SK-N-SH (cell line): ENCODE measurements around the gene ENOX1. TPM values are rescaled to one million over a fixed set of nuclear protein-coding genes. Genes with fewer than 3 reads are reported as not detected.

Experiments used
- CTCF ChIA-PET: fragments of 300-600, 350-600 bp; formaldehyde crosslinking; extraction: SDS; loops from one replicate; lab custom pipeline; 2021; lab: Yijun Ruan, JAX
- POLR2A ChIA-PET: fragments of 350-600 bp; sonication (Branson Sonifier 250); formaldehyde crosslinking; extraction: SDS; loops from one replicate; lab custom pipeline; 2020; ENCODE audit warnings: antibody characterized with exemption, inconsistent platforms; lab: Yijun Ruan, JAX
- DNase-seq: peaks from one replicate; pipeline ENCODE4 v3.0.0; 2012
- H2AFZ ChIP-seq: fragments of 200-600 bp; sonication (generic); 2 replicates; pipeline ENCODE4 v1.8.1; 2016; ENCODE audit warnings: antibody characterized with exemption, mild to moderate bottlenecking, low read depth
- H3F3A ChIP-seq: fragments of 200-600 bp; sonication (generic); replicated peaks from 2 replicates; pipeline ENCODE3; 2016; ENCODE audit warnings: antibody characterized with exemption, mild to moderate bottlenecking; ENCODE audit not compliant: insufficient read depth
- H3K27ac ChIP-seq, 2 experiments: fragments of 200-500 bp in 1 of 2; fragments of 200-600 bp in 1 of 2; sonication (Bioruptor generic) in 1 of 2; sonication (generic), shearing (Covaris generic) in 1 of 2; 2 replicates each; pipeline versions ENCODE4 v1.5.1 to v1.6.1; 2014 to 2016; ENCODE audit warnings: low read depth in 2 of 2, inconsistent platforms in 1 of 2, low read length in 1 of 2, mild to moderate bottlenecking in 1 of 2, mixed read lengths in 1 of 2
- H3K27me3 ChIP-seq: fragments of 200-600 bp; sonication (generic), shearing (Covaris generic); 2 replicates; pipeline ENCODE4 v1.6.1; 2016; ENCODE audit warnings: mixed run types; ENCODE audit not compliant: insufficient read depth
- H3K36me3 ChIP-seq, 2 experiments: fragments of 200-500 bp in 1 of 2; fragments of 200-600 bp in 1 of 2; sonication (Bioruptor generic) in 1 of 2; sonication (generic) in 1 of 2; replicated peaks in 1 of 2; 2 replicates each; pipeline versions ENCODE3 to v1.5.1; 2014 to 2016; ENCODE audit warnings: low read length in 1 of 2, mild to moderate bottlenecking in 1 of 2; ENCODE audit not compliant: insufficient read depth in 2 of 2, control insufficient read depth in 1 of 2
- H3K4me1 ChIP-seq, 2 experiments: fragments of 200-500 bp in 1 of 2; fragments of 200-600 bp in 1 of 2; sonication (Bioruptor generic) in 1 of 2; sonication (generic), shearing (Covaris generic) in 1 of 2; 2 replicates each; pipeline versions ENCODE4 v1.5.1 to v1.6.1; 2014 to 2016; ENCODE audit warnings: low read depth in 1 of 2, low read length in 1 of 2, mixed run types in 1 of 2; ENCODE audit not compliant: insufficient read depth in 2 of 2, control insufficient read depth in 1 of 2
- H3K4me2 ChIP-seq: fragments of 200-600 bp; sonication (generic), shearing (Covaris generic); 2 replicates; pipeline ENCODE4 v1.6.1; 2017; ENCODE audit warnings: mixed run types
- H3K4me3 ChIP-seq, 2 experiments: fragments of 200-500 bp in 1 of 2; fragments of 200-600 bp in 1 of 2; sonication (Bioruptor generic) in 1 of 2; sonication (generic), shearing (Covaris generic) in 1 of 2; 2 replicates each; pipeline versions ENCODE4 v1.5.1 to v1.8.1; 2014 to 2016; ENCODE audit warnings: low read depth in 2 of 2, inconsistent platforms in 1 of 2, low read length in 1 of 2, mild to moderate bottlenecking in 1 of 2, mixed read lengths in 1 of 2, moderate library complexity in 1 of 2
- H3K79me2 ChIP-seq: fragments of 200-600 bp; sonication (generic); 2 replicates; pipeline ENCODE4 v1.8.1; 2017; ENCODE audit warnings: mild to moderate bottlenecking; ENCODE audit not compliant: insufficient read depth
- H3K9ac ChIP-seq: fragments of 200-600 bp; sonication (generic); 2 replicates; pipeline ENCODE4 v1.6.1; 2017; ENCODE audit warnings: mixed run types
- H3K9me2 ChIP-seq: fragments of 200-600 bp; sonication (generic); 2 replicates; pipeline ENCODE4 v1.6.1; 2017; ENCODE audit warnings: mixed run types
- H3K9me3 ChIP-seq: fragments of 200-600 bp; sonication (generic); 2 replicates; pipeline ENCODE4 v1.6.1; 2017; ENCODE audit warnings: mixed run types, mild to moderate bottlenecking, moderate library complexity
- H4K20me1 ChIP-seq: fragments of 200-600 bp; sonication (generic); 2 replicates; pipeline ENCODE4 v1.6.1; 2017; ENCODE audit warnings: mild to moderate bottlenecking, mixed run types; ENCODE audit not compliant: insufficient read depth
- EP300 ChIP-seq, 2 experiments: IDR thresholded peaks; 2 replicates each; pipeline versions ENCODE4 v1.4.0 to v1.6.1; 2012; ENCODE audit warnings: borderline replicate concordance in 1 of 2, low read depth in 1 of 2, low read length in 1 of 2
- EZH2phosphoT487 ChIP-seq: fragments of 200-600 bp; sonication (generic); IDR thresholded peaks from 2 replicates; pipeline ENCODE4 v1.6.1; 2017; ENCODE audit warnings: low read depth, mixed run types, mild to moderate bottlenecking, antibody characterized with exemption, moderate library complexity, borderline replicate concordance
- FOSL2 ChIP-seq: IDR thresholded peaks from 2 replicates; pipeline ENCODE4 v1.4.0; 2012; ENCODE audit warnings: low read depth, mild to moderate bottlenecking, moderate library complexity, borderline replicate concordance
- FOXM1 ChIP-seq: IDR thresholded peaks from 2 replicates; pipeline ENCODE4 v1.4.0; 2012; ENCODE audit warnings: low read depth, mild to moderate bottlenecking
- JUND ChIP-seq: IDR thresholded peaks from 2 replicates; pipeline ENCODE4 v1.4.0; 2012
- MXI1 ChIP-seq: IDR thresholded peaks from 2 replicates; pipeline ENCODE4 v1.6.1; 2012; ENCODE audit warnings: mild to moderate bottlenecking, low read depth, low read length, improper control_type of control experiment
- NFIC ChIP-seq: IDR thresholded peaks from 2 replicates; pipeline ENCODE4 v1.4.0; 2012; ENCODE audit warnings: borderline replicate concordance
- NRF1 ChIP-seq: IDR thresholded peaks from 2 replicates; pipeline ENCODE4 v1.6.1; 2012; ENCODE audit warnings: low read depth, mild to moderate bottlenecking, low read length
- POLR2AphosphoS5 ChIP-seq: IDR thresholded peaks from 2 replicates; pipeline ENCODE4 v1.6.1; 2012; ENCODE audit warnings: low read depth, low read length
- RAD21 ChIP-seq: IDR thresholded peaks from 2 replicates; pipeline ENCODE4 v1.6.1; 2012; ENCODE audit warnings: mild to moderate bottlenecking, low read length
- REST ChIP-seq: IDR thresholded peaks from 2 replicates; pipeline ENCODE4 v1.6.1; 2012; ENCODE audit warnings: mild to moderate bottlenecking, low read depth, low read length, moderate library complexity
- RXRA ChIP-seq: IDR thresholded peaks from 2 replicates; pipeline ENCODE4 v1.4.0; 2012; ENCODE audit warnings: low read depth, mild to moderate bottlenecking, borderline replicate concordance
- SIN3A ChIP-seq: IDR thresholded peaks from 2 replicates; pipeline ENCODE4 v1.6.1; 2012; ENCODE audit warnings: low read depth, mild to moderate bottlenecking, low read length, moderate library complexity, borderline replicate concordance
- SMC3 ChIP-seq: IDR thresholded peaks from 2 replicates; pipeline ENCODE4 v1.6.1; 2012; ENCODE audit warnings: low read depth, low read length, improper control_type of control experiment
- TCF12 ChIP-seq: IDR thresholded peaks from 2 replicates; pipeline ENCODE4 v1.4.0; 2012
- TEAD4 ChIP-seq: IDR thresholded peaks from 2 replicates; pipeline ENCODE4 v1.4.0; 2012; ENCODE audit warnings: mild to moderate bottlenecking, borderline replicate concordance; ENCODE audit not compliant: insufficient read depth
- ZBTB33 ChIP-seq: IDR thresholded peaks from 2 replicates; pipeline ENCODE4 v1.4.0; 2012; ENCODE audit warnings: low read depth, borderline replicate concordance
- WGBS: methylation state at CpG from one replicate; pipeline ENCODE4 v1.1.6; 2017; ENCODE audit warnings: low lambda C conversion rate; 5-methylcytosine and 5-hydroxymethylcytosine counted together
- polyA plus RNA-seq, 3 experiments: library from polyadenylated mRNA; depleted of rRNA; stranded (reverse); fragments of >200 nt; gene quantifications; 2 replicates each; pipeline ENCODE4 v1.2.3, GENCODE V29; 2012
- TF ChIP-seq, protein P1 (sequence below): IDR thresholded peaks from 2 replicates; pipeline ENCODE4 v1.4.0; 2012; ENCODE audit warnings: low read depth
- TF ChIP-seq, protein P2 (sequence below): IDR thresholded peaks from 2 replicates; pipeline ENCODE4; 2012

The ENOX1 gene
- polyA plus RNA-seq, 1 of the 3 experiments (the other 2 are of a cell fraction) = 5.8 TPM

- Histone ChIP-seq H3K9ac (peak overlapping the region; percentile 38), H4K20me1 (no peaks in the 10 kb centered on the region), H3K9me2 (no peaks in the 10 kb centered on the region), H3K36me3 (no peaks in the 10 kb centered on the region), H3K4me3 (peak overlapping the region; percentile 9 to 26; a peak in 3 of 4 replicates), H3F3A (peaks cover 23% of the 10 kb centered on the region), H3K27ac (peak overlapping the region; percentile 85 to 87), H3K27me3 (no peaks in the 10 kb centered on the region), H3K4me1 (peaks cover 0 to 40% of the 10 kb centered on the region in 2 experiments), H2AFZ (peak overlapping the region; percentile 14; the same call in 1 of the 2 replicates), H3K4me2 (peak overlapping the region; percentile 71), H3K9me3 (no peaks in the 10 kb centered on the region), H3K79me2 (no peaks in the 10 kb centered on the region)
- DNase-seq = no peak
- POLR2A ChIA-PET = no interaction called here
- TF ChIP-seq NFIC (peak; percentile 74; the same call in 1 of the 2 replicates), SMC3 (no peak), RXRA (peak; percentile 37; the same call in 1 of the 2 replicates), EZH2phosphoT487 (no peak), ZBTB33 (peak; percentile 46), EP300 (IDR thresholded peaks at IDR 0.05; ENCODE audit: borderline replicate concordance in 1 of 2, low read depth in 1 of 2, low read length in 1 of 2) (peak; percentile 62 to 92), MXI1 (no peak), SIN3A (no peak), NRF1 (no peak), FOSL2 (peak; percentile 92), TEAD4 (peak; percentile 93), POLR2AphosphoS5 (peak; percentile 76; the same call in 1 of the 2 replicates), RAD21 (no peak), JUND (peak; percentile 96), TCF12 (peak; percentile 90), FOXM1 (peak; percentile 11; the same call in 1 of the 2 replicates), REST (no peak)
- TF ChIP-seq, protein P1, sequence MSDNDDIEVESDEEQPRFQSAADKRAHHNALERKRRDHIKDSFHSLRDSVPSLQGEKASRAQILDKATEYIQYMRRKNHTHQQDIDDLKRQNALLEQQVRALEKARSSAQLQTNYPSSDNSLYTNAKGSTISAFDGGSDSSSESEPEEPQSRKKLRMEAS = peak; percentile 13; the same call in 1 of the 2 replicates
- TF ChIP-seq, protein P2, sequence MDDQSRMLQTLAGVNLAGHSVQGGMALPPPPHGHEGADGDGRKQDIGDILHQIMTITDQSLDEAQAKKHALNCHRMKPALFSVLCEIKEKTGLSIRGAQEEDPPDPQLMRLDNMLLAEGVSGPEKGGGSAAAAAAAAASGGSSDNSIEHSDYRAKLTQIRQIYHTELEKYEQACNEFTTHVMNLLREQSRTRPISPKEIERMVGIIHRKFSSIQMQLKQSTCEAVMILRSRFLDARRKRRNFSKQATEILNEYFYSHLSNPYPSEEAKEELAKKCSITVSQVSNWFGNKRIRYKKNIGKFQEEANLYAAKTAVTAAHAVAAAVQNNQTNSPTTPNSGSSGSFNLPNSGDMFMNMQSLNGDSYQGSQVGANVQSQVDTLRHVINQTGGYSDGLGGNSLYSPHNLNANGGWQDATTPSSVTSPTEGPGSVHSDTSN = peak; percentile 94
- CTCF ChIA-PET = interaction anchor here (1.8 kb wide), 1 partner anchor 34 kb away, joined by 8 read pairs; no protein-coding TSS in a partner anchor
- 11% methylated on average over 5 of the region's 5 CpGs for WGBS
These were observed 517.7 kb downstream of the ENOX1 start for GRCh38 chr13:43269037-43269481.
